Measurements from ENCODE around the gene EIF4A3.

EIF4A3 gene

DNA sequence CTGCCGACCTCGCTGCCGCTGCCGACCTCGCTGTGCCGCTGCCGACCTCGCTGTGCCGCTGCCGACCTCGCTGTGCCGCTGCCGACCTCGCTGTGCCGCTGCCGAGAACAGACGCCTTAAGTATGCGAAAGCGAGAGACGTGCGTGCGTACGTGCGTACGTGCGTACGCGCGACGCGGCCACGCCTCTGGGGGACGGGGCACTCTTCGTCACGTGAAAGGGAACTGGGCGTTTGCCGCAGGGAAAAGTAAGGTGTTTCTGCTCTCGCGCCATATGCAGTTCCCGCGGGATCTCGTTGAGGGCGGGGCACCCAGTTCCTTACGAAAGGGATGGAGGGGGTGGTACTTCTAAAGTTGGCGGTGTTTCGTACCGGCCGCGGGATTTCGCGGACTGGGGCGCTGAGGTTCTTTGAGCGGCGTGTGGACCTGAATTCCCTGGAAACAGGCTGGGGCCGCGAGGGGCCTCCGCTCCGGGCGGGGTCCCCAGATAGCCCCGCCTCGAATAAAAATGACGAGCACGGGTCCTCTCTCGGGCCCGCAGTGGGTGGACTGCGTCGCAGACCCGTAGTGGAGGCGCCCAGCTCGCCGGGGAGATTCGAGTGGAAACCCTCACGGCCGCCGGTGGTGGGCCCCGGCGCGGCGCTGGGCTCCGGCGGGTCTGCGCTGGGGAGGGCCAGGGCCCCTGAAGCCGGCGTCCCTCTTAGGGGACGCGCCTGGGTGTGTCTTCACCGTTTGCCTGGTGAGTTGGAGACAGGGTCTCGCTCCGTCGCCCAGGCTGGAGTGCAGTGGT, at the start of gene EIF4A3:
EIF4A3 (minus strand) TSS at position 94 of the 788 bp plus-strand sequence. CDS start 167 bp downstream, outside the sequence.
- DNase-seq (ENCODE audit: insufficient read length, low spot score) = peak; percentile 94
- peak; percentile 97 for FAIRE-seq

DNA sequence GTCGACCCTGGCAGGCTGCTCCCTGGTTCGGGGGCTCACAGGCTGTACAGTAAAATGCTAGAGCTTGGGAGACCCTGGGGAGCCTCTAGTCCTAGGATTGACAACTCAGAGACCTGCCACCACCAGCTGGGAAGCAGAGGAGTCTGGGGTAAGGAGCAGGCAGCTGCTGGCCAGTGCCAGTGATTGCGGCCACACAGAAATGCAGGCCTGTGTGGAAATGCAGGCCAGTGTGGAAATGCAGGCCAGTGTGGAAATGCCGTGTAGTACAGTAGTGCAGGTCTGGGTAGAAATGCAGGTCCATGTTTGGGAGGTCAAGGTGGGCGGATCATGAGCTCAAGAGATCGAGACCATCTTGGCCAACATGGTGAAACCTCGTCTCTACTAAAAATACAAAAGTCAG, 49.7 kb upstream of the EIF4A3 start:
- FAIRE-seq = no peak
- no peak for DNase-seq (ENCODE audit: insufficient read length, low spot score)

DNA sequence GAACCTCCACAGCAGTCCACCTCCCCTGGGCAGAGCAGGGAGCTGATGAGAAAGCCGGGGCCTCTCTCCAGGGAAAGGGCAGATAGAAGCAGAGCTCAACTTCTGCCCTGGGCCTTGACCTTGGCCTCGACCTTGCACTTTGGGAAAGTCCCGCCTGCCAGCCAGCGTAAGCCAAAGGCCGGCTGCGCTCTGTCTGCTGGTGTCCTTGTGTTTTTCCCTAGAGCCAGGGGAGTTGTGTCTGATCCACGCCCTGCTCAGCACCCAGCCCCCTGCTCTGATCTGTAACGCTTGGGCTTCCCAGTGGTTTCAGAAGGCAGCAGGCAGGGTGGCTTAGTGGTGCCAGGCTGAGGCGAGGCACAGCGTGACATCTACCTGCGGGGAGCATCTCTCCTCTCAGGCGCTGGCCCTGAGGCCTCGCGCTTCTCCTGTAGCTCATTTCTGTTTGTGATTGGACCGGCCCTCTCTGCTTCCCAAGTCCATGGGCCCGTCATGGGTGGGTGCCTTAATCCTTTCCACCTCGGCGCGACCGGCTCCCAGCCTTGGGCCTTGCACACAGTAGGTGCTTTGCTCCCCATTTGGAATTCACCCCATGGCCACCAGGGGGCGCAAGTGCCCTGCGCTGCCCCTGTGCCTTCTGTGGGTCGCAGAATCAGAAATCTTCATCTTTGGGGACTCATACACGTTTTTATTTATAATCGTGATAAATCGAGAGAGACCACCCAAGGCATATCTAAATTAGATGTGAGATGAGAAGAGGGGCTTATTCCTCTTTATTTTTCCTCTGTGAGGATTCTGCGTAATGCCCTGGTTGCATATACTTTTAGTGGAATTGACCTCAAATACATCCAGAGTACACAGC, 49.0 kb upstream of the EIF4A3 start:
- DNase-seq (ENCODE audit: insufficient read length, low spot score) = peak; percentile 44

DNA sequence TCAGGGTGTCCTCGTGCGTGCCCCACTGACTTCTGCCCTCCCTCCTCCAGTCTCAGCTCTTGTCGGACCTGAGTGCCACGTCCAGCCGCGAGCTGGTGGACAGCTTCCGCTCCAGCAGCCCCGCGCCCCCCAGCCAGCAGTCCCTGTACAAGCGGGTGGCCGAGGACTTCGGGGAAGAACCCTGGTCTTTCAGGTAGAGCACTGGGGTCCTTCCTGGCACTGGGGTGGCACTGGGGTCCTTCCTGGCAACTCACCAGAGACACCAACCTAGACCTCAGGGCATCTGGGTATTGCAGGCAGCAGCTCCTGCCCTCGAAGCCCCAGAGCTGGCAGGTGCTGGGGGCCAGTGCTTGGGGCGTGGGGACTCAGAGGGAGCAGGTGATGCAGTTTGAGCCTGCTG, 48.2 kb upstream of the EIF4A3 start:
- FAIRE-seq = no peak
- no peak for DNase-seq (ENCODE audit: insufficient read length, low spot score)

More for the DNA sequence above, 49.0 kb upstream of the EIF4A3 start:
- FAIRE-seq = peak; percentile 33

- no peak for FAIRE-seq
These were observed 45.1 kb upstream of the EIF4A3 start for GRCh38 chr17:80191865-80192661.

DNA sequence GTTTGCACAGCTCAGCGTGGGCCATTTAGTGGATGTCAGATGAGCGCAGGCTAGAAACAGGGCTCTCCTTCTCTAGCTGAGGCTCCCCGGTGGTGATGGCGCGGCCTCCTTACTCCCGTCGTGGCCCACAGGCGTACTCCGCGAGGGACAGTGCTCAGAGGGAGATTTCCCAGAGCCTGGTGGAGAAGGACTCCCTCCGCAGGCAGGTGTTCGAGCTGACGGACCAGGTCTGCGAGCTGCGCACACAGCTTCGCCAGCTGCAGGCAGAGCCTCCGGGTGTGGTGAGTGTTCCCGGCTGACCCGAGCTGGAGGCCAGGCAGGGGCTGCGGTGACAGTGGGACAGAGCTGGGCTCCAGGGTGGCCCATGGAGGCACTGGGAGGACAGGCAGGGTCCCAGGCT, 44.3 kb upstream of the EIF4A3 start:
- FAIRE-seq (no peak), DNase-seq (ENCODE audit: insufficient read length, low spot score) (no peak)

More at GRCh38 chr17:80191865-80192661, 45.1 kb upstream of the EIF4A3 start:
- DNase-seq (ENCODE audit: insufficient read length, low spot score) = no peak

DNA sequence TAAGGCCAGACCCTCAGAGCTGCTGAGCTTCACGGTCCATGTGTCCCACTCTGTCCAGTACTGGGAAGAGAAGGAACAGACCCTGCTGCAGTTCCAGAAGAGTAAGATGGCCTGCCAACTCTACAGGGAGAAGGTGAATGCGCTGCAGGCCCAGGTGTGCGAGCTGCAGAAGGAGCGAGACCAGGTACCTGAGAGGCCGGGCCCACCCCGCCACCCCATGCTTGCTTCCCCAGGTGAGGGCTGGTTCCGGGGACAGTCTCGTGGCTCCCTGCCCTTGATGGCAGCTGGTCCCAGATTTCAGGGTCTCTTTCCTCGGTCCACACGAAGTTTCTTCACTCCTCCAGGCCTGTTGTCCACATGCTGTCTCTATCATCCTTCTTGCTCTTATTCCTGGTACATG, 43.8 kb upstream of the EIF4A3 start:
- FAIRE-seq (no peak), DNase-seq (ENCODE audit: insufficient read length, low spot score) (no peak)

GRCh38 chr17:80189611-80190010, 42.7 kb upstream of the EIF4A3 start:
- DNase-seq (ENCODE audit: insufficient read length, low spot score) (no peak), FAIRE-seq (no peak)

DNA sequence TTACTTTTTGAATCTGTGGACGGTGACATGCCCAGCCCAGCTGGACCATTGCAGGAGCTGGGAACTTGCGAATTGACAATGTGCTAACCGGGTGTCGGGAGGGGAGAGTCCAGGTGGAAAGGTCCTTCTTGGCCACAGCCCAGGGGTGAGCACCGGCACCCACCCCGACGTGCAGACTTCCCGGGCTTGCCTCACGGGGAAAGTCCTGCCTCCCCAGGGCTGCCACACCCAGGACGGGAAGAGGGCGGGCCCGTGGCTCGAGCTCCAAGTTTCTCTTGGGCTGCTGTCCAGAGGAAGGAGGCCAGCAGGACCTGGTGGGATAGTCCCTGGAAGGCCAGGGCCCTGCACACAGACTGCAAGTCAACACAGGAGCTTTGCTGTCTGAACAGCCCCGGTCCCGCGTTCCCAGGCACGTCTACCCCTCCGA, 40.6 kb upstream of the EIF4A3 start:
- no peak for FAIRE-seq
- DNase-seq (ENCODE audit: insufficient read length, low spot score) = no peak

GRCh38 chr17:80187090-80187489, 40.2 kb upstream of the EIF4A3 start:
- no peak for FAIRE-seq

DNA sequence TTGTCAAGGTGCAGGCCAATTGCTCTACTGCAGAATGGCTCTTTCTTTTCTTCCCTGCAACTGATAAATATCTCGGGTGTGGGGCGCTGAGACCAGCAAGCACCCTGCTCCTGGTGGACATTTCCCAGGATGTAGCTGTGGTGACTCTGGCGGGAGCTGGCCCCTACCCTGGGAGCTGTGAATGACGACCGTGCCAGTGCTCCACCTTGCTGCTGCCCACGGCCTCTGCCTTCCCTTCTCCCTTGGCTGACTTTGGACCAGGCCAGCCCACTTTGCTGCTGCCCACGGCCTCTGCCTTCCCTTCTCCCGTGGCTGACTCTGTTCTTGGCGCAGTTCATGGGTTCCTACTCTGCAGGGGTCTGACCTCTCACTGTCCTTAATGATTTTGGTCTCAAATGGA, 39.0 kb upstream of the EIF4A3 start:
- no peak for DNase-seq (ENCODE audit: insufficient read length, low spot score)
- no peak for FAIRE-seq

More at GRCh38 chr17:80187090-80187489, 40.2 kb upstream of the EIF4A3 start:
- DNase-seq (ENCODE audit: insufficient read length, low spot score) = no peak

- FAIRE-seq (no peak), DNase-seq (ENCODE audit: insufficient read length, low spot score) (no peak)
These were observed 37.4 kb upstream of the EIF4A3 start for GRCh38 chr17:80184423-80184714.

DNA sequence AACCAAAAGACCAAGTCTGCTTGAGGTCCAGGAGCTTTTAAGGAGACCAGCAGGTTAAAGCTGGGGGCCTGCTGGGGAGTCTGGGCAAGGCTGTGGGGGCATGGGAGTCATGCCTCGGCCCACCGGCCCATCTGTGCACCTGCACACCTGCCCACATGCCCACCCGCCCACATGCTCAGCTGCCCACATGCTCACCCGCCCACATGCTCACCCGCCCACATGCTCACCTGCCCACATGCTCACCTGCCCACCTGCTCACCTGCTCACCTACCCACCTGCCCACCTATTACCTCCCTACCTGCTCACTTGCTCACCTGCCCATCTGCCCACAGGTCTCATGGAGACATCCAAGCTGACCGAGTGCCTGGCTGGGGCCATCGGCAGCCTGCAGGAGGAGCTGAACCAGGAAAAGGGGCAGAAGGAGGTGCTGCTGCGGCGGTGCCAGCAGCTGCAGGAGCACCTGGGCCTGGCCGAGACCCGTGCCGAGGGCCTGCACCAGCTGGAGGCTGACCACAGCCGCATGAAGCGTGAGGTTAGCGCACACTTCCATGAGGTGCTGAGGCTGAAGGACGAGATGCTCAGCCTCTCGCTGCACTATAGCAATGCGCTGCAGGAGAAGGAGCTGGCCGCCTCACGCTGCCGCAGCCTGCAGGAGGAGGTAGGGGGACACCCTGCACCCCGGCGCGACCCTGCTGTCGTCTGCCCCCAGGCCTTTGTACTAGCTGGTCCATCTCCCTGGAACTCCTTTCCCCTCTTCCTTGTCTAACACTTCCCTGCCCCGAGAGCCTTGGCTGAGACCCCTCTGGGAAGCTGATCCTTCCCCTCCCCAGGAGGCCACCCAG, 36.9 kb upstream of the EIF4A3 start:
- no peak for FAIRE-seq
- no peak for DNase-seq (ENCODE audit: insufficient read length, low spot score)

DNA sequence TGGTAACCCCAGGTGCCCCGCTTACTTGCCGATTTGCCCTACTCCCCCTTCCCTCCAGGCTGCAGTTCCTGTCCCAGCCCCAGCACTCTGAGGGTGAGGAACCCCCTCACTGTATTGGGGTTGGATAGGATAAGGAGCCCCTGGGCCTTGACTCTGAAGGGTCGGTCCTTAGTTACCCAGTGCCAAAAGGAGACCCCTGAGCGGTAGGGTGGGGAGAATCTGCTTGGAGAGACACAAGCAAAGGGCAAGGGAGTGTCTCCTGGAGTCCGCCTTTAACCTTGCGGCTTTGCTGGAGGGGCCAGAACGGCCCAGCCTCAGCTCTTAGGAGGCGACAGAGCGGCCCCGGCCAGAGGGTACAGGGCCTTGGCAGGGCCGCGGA, 35.9 kb upstream of the EIF4A3 start:
- DNase-seq (ENCODE audit: insufficient read length, low spot score) (no peak), FAIRE-seq (no peak)

- DNase-seq (ENCODE audit: insufficient read length, low spot score) = no peak
- FAIRE-seq = no peak
These were observed 35.4 kb upstream of the EIF4A3 start for GRCh38 chr17:80182118-80182844.

GRCh38 chr17:80181431-80181830, 34.5 kb upstream of the EIF4A3 start:
- no peak for DNase-seq (ENCODE audit: insufficient read length, low spot score)
- FAIRE-seq = no peak

GRCh38 chr17:80180192-80180591, 33.3 kb upstream of the EIF4A3 start:
- DNase-seq (ENCODE audit: insufficient read length, low spot score) (no peak), FAIRE-seq (no peak)

GRCh38 chr17:80177986-80178595, 31.2 kb upstream of the EIF4A3 start:
- DNase-seq (ENCODE audit: insufficient read length, low spot score) = no peak

GRCh38 chr17:80176757-80177156, 29.8 kb upstream of the EIF4A3 start:
- no peak for FAIRE-seq
- no peak for DNase-seq (ENCODE audit: insufficient read length, low spot score)

More at GRCh38 chr17:80177986-80178595, 31.2 kb upstream of the EIF4A3 start:
- FAIRE-seq = no peak

All from GM19239 (cell line).